GM10847 (cell line): ENCODE results near the gene MR1.

Experiments used
- POLR2A ChIP-seq: IDR thresholded peaks from 2 replicates; pipeline ENCODE4 v1.6.1; 2011; ENCODE audit not compliant: insufficient read length; ENCODE audit errors: extremely low read depth

Gene MR1

DNA sequence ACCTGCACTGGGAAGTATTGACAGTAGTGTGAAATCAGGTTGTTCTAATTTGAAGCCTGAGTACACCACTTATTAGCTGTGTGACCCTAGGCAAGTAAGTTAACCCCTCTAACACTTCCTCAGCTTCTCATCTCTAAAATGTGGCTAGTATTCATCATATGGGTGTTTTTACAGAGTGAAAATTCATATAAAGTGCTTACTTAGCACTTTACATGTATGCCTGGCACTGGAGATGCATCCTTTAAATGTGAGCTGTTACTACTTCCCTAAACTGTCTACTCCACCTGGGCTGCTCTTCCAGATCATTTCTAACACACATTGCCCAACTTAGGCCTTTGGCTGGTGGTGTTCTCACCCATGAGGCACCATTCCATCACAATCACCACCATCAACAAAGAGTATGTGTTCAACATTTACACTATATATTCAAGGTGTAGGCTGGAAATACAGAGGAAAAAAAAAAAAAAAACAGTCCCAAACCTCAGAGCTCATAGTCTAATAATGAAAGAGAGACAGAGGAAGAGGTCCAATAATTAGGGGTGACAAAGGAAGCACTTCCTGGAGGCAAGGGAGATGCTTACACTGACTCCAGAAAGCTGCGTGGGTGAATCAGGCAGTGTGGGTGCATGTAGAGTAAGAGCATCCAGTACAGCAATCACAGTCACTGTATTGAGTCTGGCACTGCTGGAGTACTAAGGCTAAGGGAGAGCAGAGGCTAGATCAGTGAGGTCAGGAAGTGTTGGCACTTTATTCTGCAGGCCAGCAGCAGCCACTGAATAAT lies 14.7 kb upstream of the MR1 start:
- TF ChIP-seq POLR2A = no peak

DNA sequence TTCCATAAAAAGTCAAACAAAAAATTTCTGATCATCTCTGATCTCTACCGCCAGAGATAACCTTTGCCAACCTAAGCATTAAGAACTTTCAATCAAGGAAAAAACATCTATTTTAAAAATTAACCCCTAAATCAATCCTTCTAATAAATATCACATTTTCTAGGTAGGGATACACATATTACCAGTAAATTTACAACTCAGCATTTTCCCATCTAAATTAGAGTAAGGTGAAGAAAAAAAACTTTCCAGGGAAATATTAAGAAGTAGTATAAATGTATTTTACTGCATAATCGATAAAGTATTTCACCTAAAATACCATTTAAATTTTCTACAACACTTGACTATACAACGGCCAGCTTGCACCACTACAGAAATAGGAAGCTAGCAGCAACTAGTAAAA lies 12.6 kb upstream of the MR1 start:
- TF ChIP-seq POLR2A = no peak

DNA sequence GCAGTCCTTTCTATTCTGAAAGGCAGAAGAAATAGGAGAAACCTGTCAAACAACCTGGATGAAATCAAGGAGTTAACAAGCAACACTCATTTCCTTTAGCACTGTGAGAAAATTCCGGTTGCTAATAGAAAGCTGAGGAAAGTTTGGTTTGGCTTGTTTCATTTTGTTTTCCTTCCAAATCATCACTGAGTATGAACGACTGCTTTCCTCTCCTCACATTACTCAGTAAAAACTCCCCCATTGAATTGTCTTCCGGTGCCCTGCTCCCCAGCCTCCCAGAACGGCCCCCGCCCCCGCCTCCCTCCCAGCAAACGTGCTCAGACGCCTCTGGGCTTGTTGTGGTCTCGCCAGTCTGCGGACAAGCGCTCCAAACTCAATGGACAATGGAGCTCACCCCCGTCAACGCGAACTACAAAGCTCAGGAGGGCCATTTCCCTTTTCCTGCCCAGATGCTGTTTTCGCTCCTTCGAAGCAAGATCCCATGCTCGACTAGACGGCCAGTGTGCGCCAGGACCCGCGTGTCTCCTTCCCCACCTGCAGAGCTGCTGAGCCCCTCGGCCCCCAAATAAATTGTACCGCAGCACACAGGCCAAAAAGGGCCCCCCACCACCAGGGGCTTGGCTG lies 11.9 kb upstream of the MR1 start:
- peak; percentile 35 for TF ChIP-seq POLR2A

DNA sequence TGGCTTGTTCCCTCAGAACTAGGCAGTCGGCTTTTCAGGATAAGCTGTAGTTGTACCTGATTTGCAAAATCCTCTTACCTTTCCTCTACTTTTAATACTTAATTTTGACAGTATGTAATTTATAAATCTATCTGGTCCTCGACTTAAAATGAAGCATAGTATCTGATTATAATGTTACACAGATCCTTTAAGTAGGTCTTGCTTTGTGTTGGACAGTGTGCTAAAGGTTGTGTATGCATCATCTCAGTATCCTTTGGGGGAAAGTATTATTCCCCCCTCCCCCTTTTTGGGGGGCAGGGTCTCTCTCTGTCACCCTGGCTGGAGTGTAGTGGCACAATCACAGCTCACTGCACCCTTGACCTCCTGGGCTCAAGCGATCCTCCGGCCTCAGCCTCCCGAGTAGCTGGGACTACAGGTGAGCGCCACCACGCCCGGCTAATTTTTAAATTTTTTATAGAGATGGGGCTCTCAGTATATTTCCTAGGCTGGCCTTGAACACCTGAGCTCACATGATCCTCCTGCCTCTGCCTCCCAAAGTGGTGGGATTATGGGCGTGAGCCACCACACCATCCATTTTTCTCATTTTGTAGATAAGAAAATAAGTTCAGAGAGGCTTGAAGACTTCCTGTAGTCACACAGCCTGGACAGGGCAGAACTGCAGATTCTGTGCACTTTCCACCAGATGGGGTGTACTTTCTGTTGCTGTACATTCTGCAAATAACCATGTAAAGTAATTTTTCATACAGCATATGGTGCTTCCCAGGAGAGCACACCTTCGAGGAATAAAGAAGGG lies 10.3 kb upstream of the MR1 start:
- TF ChIP-seq POLR2A = no peak

DNA sequence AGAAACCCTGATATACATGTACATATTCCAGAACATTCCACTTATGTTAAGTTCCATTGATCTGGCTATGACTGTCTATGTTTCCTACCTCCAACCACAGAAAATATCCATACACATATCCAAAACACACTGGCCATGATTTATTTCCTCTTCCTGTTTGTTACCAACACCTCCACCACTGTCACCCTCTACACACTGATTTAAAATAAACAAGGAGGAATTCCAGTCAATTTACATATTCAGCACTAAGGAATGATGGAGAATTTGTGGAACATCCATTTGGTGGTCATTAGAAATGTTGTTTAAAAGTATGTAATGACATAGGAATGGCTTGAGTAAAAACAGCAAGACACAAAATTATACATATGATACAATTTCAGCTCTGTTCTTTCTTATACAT lies 5.6 kb upstream of the MR1 start:
- no peak for TF ChIP-seq POLR2A

DNA sequence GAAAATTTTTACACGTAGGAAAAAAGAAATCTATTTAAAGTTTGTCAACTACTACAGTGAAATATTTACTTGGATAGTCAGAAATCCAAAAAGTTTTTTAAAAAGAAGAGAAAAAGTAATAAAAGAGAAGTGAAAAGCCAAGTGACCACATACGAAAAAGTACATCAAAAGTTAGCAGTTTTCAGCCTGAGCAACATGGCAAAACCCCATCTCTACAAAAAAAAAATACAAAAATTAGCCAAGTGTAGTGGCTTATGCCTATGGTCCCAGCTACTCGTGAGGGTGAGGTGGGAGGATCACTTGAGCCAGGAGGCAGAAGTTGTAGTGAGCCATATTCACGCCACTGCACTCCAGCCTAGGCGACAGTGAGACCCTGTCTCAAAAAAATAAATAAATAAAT lies 5.2 kb upstream of the MR1 start:
- TF ChIP-seq POLR2A = no peak

DNA sequence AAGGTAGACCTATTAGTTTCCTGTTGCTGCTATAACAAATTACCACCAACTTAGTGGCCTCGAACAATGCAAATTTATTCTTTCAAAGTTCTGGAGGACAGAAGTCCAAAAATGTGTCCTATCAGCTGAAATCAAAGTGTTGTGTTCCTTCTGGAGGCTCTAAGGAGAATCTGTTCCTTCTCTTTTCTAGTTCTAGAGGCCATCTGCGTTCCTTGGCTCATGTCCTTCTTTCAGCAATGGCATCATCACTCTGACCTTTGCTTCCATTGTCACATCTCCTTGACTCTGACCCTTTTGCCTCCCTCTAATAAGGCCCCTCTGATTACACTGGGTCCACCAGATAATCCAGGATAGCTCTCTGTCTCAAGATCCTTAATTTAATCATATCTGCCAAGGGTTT lies 1.2 kb upstream of the MR1 start:
- TF ChIP-seq POLR2A = no peak

DNA sequence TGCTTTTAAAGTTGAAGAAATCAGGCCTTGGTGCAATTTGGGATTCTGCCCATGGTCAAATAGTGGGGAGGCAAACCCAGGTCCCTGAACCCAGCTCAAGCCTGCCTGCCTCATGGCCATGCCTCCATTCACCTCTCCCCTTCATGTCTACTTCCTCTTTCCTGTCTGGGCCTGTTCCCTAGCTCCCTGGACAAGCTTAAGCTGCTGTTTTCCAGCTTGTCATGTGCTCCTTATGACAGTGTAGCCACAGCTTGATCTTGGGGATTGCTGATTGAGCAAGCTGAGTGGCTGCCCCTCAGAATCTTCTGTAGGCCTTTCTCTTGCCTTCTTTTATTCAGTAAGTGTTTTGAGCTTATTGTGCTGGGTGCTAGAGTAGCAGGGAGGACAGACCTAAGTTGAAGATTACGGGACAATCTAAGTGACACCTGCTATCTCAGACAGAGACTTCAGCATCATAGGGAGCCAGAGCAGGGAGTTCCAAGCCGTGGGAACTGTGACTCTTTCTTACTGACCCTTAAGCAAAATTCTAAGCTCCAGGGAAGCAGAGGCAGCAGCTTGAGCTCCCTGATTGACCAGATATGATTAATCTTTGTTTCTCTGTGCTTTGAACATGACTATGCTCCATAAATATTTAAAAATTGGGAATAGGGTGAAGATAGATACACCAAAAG lies 520 bp upstream of the MR1 start:
- no peak for TF ChIP-seq POLR2A

DNA sequence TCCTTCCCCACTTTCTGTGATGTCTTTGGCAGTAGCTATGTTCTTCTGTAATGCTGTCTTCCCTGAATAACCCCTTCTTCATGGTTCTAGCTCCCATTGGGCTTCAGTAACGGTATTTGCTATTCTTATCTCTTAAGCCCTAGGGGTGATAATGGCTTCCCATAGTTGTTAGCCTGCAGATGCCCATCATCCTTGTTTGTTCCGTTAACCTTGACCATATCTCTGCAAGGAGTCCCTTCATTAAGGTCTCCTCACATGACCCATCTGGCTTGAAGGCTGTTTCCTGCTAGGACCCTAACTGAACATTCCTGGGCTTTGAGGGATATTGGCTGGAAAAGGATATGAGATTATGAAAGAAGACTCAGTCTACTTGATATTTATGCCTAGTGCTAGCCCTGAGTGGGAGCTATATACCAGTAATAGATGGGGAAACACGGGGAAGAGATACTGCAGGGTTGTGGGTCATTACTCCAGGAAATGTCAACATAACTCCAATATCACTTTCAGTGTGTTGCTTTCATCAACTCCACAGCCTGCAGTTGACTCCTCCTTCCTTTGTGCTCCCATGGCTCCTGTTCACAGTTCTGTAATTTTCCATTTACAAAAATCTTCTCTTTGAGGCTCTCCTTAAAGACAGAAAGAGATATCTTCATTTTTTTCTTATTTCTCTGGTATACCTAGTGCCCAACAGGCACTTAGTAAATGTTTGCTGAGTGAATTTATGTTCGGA lies 2.5 kb downstream of the MR1 start:
- no peak for TF ChIP-seq POLR2A

DNA sequence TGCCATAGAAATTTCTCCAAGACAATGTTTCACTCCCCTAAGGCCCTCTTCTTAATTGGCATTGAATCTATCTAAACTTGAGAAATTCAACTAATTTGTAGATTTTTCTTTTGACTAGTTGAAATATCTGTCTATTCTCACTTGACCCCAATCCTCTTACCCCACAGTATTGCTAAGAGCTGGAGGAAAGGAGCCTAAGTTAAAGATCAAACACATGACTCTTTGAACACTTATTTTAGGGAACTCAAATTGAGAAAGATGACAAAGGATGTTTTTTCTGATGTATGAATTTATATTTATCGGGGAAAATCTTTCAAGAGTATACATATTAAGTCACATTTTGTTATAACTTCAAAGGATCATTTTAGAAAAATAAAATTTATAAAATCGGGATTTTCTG lies 3.6 kb downstream of the MR1 start:
- TF ChIP-seq POLR2A = no peak

DNA sequence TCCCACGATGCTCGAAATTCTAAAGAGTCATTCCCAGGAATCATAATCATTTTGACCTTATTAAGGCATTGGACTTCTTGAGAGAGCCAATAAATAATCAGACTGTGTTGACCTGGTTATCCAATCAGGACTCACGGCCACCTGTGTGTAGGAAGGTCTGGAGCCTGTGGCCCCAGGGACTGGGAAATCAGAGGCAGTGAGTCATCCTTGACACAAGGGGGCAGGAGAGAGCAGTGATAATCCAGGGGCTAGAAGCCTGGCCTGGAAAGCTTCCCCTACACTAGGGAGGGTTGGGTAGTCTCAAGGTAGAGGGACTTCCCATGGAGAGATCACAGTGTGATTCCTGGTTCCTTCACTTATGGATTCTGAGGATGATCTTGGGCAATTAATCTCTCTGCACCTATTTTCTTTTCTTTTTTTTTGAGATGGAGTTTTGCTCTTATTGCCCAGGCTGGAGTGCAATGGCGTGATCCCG lies 4.7 kb downstream of the MR1 start:
- no peak for TF ChIP-seq POLR2A

DNA sequence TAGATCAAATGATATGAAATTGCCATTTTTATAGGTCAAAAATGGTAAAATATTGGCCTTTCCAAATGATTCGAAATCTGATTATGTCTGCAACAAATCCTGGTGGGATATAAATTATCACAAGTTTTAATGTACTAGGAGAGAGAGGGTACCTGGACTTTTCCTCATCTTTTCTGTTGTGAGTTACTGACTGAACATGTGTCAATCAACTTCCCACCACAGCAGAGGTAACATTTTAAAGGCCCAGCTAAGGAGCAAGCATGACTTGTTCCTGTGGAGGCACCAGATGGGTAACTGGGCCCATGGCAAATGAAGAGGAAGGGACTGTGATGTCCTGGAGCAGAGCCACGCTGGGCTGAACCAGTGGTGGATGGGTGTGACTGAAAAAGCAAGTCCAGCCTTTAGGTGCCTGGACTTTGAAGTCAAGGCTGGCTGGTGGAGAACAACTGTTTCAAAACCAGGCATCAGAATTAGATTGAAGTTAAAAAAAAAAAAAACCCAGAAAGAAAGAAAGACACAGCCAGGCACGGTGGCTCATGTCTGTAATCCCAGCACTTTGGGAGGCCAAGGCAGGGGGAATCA lies 6.6 kb downstream of the MR1 start:
- no peak for TF ChIP-seq POLR2A

DNA sequence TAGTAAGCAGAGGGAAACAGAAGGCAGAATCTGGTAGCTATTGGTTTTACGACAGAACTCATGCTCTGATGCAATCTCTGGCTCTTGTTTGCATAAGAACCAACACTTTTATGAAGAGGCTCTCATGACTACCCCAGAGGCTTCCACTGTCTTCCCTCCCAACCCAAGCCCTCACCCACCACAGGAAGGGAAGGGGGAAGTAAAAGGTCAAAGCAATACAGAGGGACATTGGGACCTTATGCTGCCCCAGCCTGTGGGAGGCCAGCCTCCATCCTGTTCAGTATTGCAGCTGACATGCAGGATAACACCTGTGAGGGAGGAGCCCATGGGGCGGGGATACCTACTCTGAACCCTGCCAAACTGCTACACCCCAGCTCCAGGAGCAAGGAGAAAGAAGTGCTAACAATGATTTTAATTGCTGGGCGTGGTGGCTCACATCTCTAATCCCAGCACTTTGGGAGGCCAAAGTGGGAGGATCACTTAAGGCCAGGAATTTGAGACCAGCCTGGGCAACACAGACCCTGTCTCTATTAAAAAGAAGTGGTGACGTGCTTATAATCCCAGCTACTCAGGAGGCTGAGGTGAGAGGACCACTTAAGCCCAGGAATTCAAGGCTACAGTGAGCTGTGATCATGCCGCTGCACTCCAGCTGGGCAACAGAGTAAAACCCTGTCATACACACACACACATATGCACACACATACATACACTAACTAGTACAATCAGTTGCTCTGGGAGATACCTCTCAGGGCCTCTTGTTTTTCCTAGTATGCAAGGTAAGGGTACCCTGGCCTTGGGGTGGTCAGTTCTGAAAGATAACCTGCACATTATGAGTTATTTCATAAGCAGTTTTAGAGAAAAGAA lies 9.5 kb downstream of the MR1 start:
- TF ChIP-seq POLR2A = no peak
